Nephron progenitor cell (in vitro differentiated cells): Measurements from ENCODE around the gene BEST1.

Experiments used
- DNase-seq: peaks from one replicate; pipeline ENCODE4 v3.0.0; 2021
- H3K27ac Mint-ChIP-seq: 2 replicates; pipeline ENCODE4 v1.8.0; 2021; ENCODE audit warnings: mild to moderate bottlenecking, moderate library complexity, mixed read lengths
- H3K27me3 Mint-ChIP-seq: 2 replicates; pipeline ENCODE4 v1.8.0; 2021; ENCODE audit warnings: mild to moderate bottlenecking, low read depth, mixed read lengths; ENCODE audit not compliant: poor library complexity
- H3K36me3 Mint-ChIP-seq: 2 replicates; pipeline ENCODE4 v1.8.0; 2021; ENCODE audit warnings: low read depth, mixed read lengths
- H3K4me1 Mint-ChIP-seq: 2 replicates; pipeline ENCODE4 v1.8.0; 2021; ENCODE audit warnings: mixed read lengths
- H3K4me3 Mint-ChIP-seq: 2 replicates; pipeline ENCODE4 v1.8.0; 2021; ENCODE audit warnings: mild to moderate bottlenecking, moderate library complexity, mixed read lengths
- H3K9me3 Mint-ChIP-seq: 2 replicates; pipeline ENCODE4 v1.8.0; 2021; ENCODE audit warnings: mild to moderate bottlenecking, moderate library complexity, mixed read lengths
- TF ChIP-seq, protein P1 (sequence below): fragments of 200-600 bp; sonication (generic); IDR thresholded peaks from 2 replicates; pipeline ENCODE4 v1.5.0; 2021; ENCODE audit warnings: antibody characterized with exemption

BEST1 gene

DNA sequence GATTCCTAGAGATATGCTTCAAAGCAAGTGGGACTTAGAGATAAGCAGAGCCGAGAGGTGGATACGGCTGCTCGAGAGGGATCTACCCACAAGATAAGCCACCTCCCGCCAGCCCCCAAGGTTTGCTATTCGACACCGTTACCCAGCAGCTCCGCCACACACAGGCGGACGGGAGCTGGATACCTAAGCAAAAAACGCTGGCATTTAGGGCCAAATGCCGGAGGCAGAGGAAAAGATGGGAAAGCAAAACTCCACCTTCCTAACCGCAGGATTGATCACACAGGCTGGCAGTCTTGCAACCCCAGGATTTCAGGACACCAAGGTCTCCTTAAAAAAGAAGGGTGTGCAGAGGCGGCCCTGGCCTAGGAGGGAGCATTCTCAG lies 16.6 kb downstream of the BEST1 start:
- H3K36me3 Mint-ChIP-seq: peaks cover 28% of the 10 kb centered on the region
- H3K27me3 Mint-ChIP-seq: peaks cover 10% of the 10 kb centered on the region
- no peaks in the 10 kb centered on the region for H3K9me3 Mint-ChIP-seq
- peak; percentile 44 for DNase-seq
- TF ChIP-seq, protein P1, sequence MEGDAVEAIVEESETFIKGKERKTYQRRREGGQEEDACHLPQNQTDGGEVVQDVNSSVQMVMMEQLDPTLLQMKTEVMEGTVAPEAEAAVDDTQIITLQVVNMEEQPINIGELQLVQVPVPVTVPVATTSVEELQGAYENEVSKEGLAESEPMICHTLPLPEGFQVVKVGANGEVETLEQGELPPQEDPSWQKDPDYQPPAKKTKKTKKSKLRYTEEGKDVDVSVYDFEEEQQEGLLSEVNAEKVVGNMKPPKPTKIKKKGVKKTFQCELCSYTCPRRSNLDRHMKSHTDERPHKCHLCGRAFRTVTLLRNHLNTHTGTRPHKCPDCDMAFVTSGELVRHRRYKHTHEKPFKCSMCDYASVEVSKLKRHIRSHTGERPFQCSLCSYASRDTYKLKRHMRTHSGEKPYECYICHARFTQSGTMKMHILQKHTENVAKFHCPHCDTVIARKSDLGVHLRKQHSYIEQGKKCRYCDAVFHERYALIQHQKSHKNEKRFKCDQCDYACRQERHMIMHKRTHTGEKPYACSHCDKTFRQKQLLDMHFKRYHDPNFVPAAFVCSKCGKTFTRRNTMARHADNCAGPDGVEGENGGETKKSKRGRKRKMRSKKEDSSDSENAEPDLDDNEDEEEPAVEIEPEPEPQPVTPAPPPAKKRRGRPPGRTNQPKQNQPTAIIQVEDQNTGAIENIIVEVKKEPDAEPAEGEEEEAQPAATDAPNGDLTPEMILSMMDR: no peak
- peaks cover 55% of the 10 kb centered on the region for H3K4me1 Mint-ChIP-seq
- H3K27ac Mint-ChIP-seq: no peak overlapping the region
- H3K4me3 Mint-ChIP-seq: peak overlapping the region; percentile 97

DNA sequence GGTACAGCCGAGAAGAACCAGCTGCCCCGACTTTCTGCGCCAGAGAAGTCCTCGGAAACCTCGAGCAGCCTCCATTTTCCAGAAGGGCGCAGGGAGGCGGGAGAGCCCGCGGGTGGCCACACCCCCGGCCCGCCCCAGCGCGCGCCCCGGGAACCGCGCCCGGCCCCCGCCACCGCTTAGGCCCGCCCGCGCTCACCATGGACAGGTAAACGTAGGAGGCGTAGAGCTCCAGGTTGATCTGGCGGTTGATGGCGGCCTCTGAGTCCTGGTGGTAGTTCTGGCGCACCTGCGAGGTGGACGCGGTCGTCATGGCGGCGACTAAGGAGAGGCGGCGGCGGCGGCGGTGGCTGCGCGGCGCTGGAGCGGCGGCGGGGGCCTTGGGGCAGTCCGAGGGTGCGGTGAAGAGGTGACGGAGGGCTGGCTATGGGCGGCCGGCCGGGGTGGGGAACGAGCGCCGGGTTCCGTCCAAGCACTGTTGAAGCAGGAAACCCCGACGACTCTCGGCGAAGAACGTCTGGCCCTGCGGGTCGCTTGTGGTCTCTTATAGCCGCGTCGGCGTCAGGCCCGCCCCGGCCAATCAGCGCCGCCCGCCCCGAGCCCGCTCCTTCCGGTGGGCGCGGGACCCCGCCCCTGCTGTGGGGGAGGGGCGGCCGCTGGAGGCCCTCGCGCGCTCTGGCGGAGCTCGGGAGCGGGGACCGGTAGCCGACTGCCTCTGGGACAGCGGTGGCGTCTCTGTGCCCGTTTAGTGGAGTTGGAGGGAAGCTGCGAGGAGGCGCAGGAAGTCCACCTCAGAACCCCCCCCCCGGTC lies 17.2 kb downstream of the BEST1 start, which contains the start of gene FTH1:
TSS of gene FTH1 (minus strand) at position 519 of the 808 bp plus-strand sequence. CDS start at position 310, 209 bp downstream.
- peaks cover 10% of the 10 kb centered on the region for H3K27me3 Mint-ChIP-seq
- H3K4me3 Mint-ChIP-seq: peak within 1 kb of the TSS; percentile 97
- peaks cover 61% of the 10 kb centered on the region for H3K4me1 Mint-ChIP-seq
- peak; percentile 92 for DNase-seq
- H3K27ac Mint-ChIP-seq: peak within 1 kb of the TSS; percentile 88
- peaks cover 28% of the 10 kb centered on the region for H3K36me3 Mint-ChIP-seq
- H3K9me3 Mint-ChIP-seq: no peaks in the 10 kb centered on the region
- TF ChIP-seq, protein P1: no peak

GRCh38 chr11:61967924-61968757 lies 18.0 kb downstream of the BEST1 start:
- DNase-seq: peak; percentile 46
- H3K4me1 Mint-ChIP-seq: peaks cover 69% of the 10 kb centered on the region
- H3K27ac Mint-ChIP-seq: peak overlapping the region; percentile 19

DNA sequence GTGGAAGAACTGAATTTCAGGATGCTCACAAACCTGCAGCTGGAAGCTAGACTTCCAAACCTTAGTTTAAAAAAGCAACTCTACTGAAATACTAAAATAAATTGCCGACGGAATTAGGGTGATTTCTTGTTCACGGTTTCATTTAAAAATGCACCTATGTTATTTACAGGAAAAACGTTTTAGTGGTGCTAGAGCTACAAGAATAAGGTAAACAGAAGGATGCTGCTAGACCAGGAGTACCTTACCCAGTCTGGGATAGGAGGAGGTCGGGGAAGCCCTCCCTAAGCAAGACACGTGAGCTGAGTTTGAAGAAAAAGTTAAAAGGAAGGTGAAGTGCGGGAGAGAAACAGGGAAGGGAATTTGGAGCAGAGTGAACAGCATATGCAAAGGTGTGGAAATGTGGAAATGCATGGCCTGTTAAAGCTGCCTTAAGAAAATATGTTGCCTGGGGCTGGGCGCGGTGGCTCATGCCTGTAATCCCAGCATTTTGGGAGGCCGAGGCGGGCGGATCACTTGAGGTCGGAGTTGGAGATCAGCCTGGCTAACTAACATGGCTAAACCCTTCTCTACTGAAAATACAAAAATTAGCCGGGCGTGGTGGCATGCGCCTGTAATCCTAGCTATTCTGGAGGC lies 18.7 kb downstream of the BEST1 start:
- Mint-ChIP-seq H3K4me3 (peak overlapping the region; percentile 97), H3K27me3 (peaks cover 4% of the 10 kb centered on the region), H3K4me1 (peaks cover 76% of the 10 kb centered on the region), H3K36me3 (peaks cover 17% of the 10 kb centered on the region), H3K9me3 (no peaks in the 10 kb centered on the region), H3K27ac (peak overlapping the region; percentile 19)
- TF ChIP-seq, protein P1: no peak
- no peak for DNase-seq

More at GRCh38 chr11:61967924-61968757, 18.0 kb downstream of the BEST1 start:
- peak overlapping the region; percentile 97 for H3K4me3 Mint-ChIP-seq
- TF ChIP-seq, protein P1: no peak
- peaks cover 10% of the 10 kb centered on the region for H3K27me3 Mint-ChIP-seq
- H3K36me3 Mint-ChIP-seq: peaks cover 24% of the 10 kb centered on the region
- H3K9me3 Mint-ChIP-seq: no peaks in the 10 kb centered on the region

- DNase-seq: no peak
- H3K4me1 Mint-ChIP-seq: peaks cover 80% of the 10 kb centered on the region
- TF ChIP-seq, protein P1: no peak
- peak overlapping the region; percentile 97 for H3K4me3 Mint-ChIP-seq
- H3K27me3 Mint-ChIP-seq: peaks cover 4% of the 10 kb centered on the region
- H3K36me3 Mint-ChIP-seq: peaks cover 12% of the 10 kb centered on the region
- no peaks in the 10 kb centered on the region for H3K9me3 Mint-ChIP-seq
- H3K27ac Mint-ChIP-seq: peak overlapping the region; percentile 10
These were observed 19.2 kb downstream of the BEST1 start for GRCh38 chr11:61969391-61969758.
